SU-DHL-6 (cell line): ENCODE measurements around the gene ARL15.

Experiments used
- H2AFZ ChIP-seq: fragments of 200-600 bp; sonication (generic); 2 replicates; pipeline ENCODE4 v1.6.1; 2014; ENCODE audit warnings: low read depth, mild to moderate bottlenecking, moderate library complexity, mixed read lengths, antibody characterized with exemption, low read length; ENCODE audit not compliant: severe bottlenecking
- H3F3A ChIP-seq: fragments of 200-600 bp; shearing (Covaris generic); 2 replicates; pipeline ENCODE4 v1.6.0; 2016; ENCODE audit warnings: antibody characterized with exemption, mild to moderate bottlenecking; ENCODE audit not compliant: insufficient read depth
- H3K27ac ChIP-seq: fragments of 200-600 bp; sonication (generic); 2 replicates; pipeline ENCODE4 v1.5.1; 2016; ENCODE audit warnings: low read depth, mild to moderate bottlenecking, low read length, moderate library complexity, mixed read lengths
- H3K27me3 ChIP-seq: fragments of 200-600 bp; sonication (generic), shearing (Covaris generic); 2 replicates; pipeline ENCODE4 v1.6.0; 2014; ENCODE audit warnings: mild to moderate bottlenecking, low read length
- H3K36me3 ChIP-seq: fragments of 200-600 bp; sonication (generic); 2 replicates; pipeline ENCODE4 v1.6.1; 2014; ENCODE audit warnings: mild to moderate bottlenecking, low read length, mixed read lengths
- H3K4me2 ChIP-seq: fragments of 300-600, 200-600 bp; shearing (Covaris generic), sonication (generic); 2 replicates; pipeline ENCODE4 v1.6.0; 2014; ENCODE audit warnings: low read length, low read depth, mild to moderate bottlenecking; ENCODE audit not compliant: poor library complexity, severe bottlenecking
- H3K4me3 ChIP-seq: fragments of 200-600 bp; sonication (generic); 2 replicates; pipeline ENCODE4 v1.5.1; 2014; ENCODE audit warnings: antibody characterized with exemption, low read length, mild to moderate bottlenecking, mixed read lengths; ENCODE audit not compliant: insufficient read depth, poor library complexity, severe bottlenecking
- H3K79me2 ChIP-seq: fragments of 200-600 bp; sonication (generic); 2 replicates; pipeline ENCODE4 v1.6.1; 2014; ENCODE audit warnings: mild to moderate bottlenecking, low read length, moderate library complexity; ENCODE audit not compliant: insufficient read depth
- H3K9ac ChIP-seq: fragments of 200-600 bp; sonication (generic); 2 replicates; pipeline ENCODE4 v1.7.0; 2014; ENCODE audit warnings: mild to moderate bottlenecking, low read length
- H3K9me2 ChIP-seq: fragments of 200-600 bp; sonication (generic); replicated peaks from 2 replicates; pipeline ENCODE4 v1.6.1; 2014; ENCODE audit warnings: low read length; ENCODE audit not compliant: insufficient read depth
- H3K9me3 ChIP-seq: fragments of 200-600 bp; sonication (generic); 2 replicates; pipeline ENCODE4 v1.6.1; 2014; ENCODE audit warnings: low read length, mixed read lengths; ENCODE audit not compliant: insufficient read depth
- H4K20me1 ChIP-seq: fragments of 200-600 bp; sonication (generic); 2 replicates; pipeline ENCODE4 v1.6.1; 2014; ENCODE audit warnings: low read depth, mild to moderate bottlenecking, antibody characterized with exemption, low read length, moderate library complexity, mixed read lengths
- CTCF ChIP-seq: fragments of 200-600 bp; sonication (generic); IDR thresholded peaks from one replicate; pipeline ENCODE4 v1.5.1; 2017; ENCODE audit warnings: antibody characterized with exemption, mild to moderate bottlenecking, low read length, moderate library complexity; ENCODE audit not compliant: insufficient read depth, poor library complexity, severe bottlenecking
- EZH2phosphoT487 ChIP-seq: fragments of 200-600 bp; sonication (generic), shearing (Covaris generic); conservative IDR thresholded peaks from 2 replicates; pipeline ENCODE4 v1.6.1; 2018; ENCODE audit warnings: mild to moderate bottlenecking, antibody characterized with exemption, low read length, moderate library complexity, mixed read lengths

ARL15 gene

GRCh38 chr5:53923961-53924360 lies 386.4 kb downstream of the ARL15 start:
- Histone ChIP-seq H4K20me1 (no peaks in the 10 kb centered on the region), H3F3A (no peaks in the 10 kb centered on the region), H3K9me2 (no peaks in the 10 kb centered on the region), H3K9me3 (no peaks in the 10 kb centered on the region), H3K27me3 (no peaks in the 10 kb centered on the region), H3K4me2 (no peak overlapping the region), H3K36me3 (no peaks in the 10 kb centered on the region), H3K4me3 (no peak overlapping the region), H3K27ac (no peak overlapping the region), H3K79me2 (no peaks in the 10 kb centered on the region), H3K9ac (no peak overlapping the region), H2AFZ (no peak overlapping the region)
- TF ChIP-seq CTCF = no peak
- no peak for TF ChIP-seq EZH2phosphoT487

GRCh38 chr5:53922508-53923498 lies 387.6 kb downstream of the ARL15 start:
- TF ChIP-seq EZH2phosphoT487 = no peak
- TF ChIP-seq CTCF = no peak

GRCh38 chr5:53917826-53918225 lies 392.5 kb downstream of the ARL15 start:
- H3K4me2 ChIP-seq = no peak overlapping the region
- H3K4me3 ChIP-seq = no peak overlapping the region
- no peaks in the 10 kb centered on the region for H4K20me1 ChIP-seq
- H3K79me2 ChIP-seq = no peaks in the 10 kb centered on the region
- no peak overlapping the region for H3K9ac ChIP-seq
- TF ChIP-seq EZH2phosphoT487 = no peak
- TF ChIP-seq CTCF = no peak
- H3K27ac ChIP-seq = no peak overlapping the region
- no peaks in the 10 kb centered on the region for H3K9me3 ChIP-seq
- no peaks in the 10 kb centered on the region for H3F3A ChIP-seq
- no peak overlapping the region for H2AFZ ChIP-seq
- H3K27me3 ChIP-seq = no peaks in the 10 kb centered on the region
- H3K36me3 ChIP-seq = no peaks in the 10 kb centered on the region
- H3K9me2 ChIP-seq = no peaks in the 10 kb centered on the region

More at GRCh38 chr5:53922508-53923498, 387.6 kb downstream of the ARL15 start:
- Histone ChIP-seq H3K27me3 (no peaks in the 10 kb centered on the region), H2AFZ (no peak overlapping the region), H3K4me3 (no peak overlapping the region), H4K20me1 (no peaks in the 10 kb centered on the region), H3K9me2 (no peaks in the 10 kb centered on the region), H3K79me2 (no peaks in the 10 kb centered on the region), H3K4me2 (no peak overlapping the region), H3K36me3 (no peaks in the 10 kb centered on the region), H3K9ac (no peak overlapping the region), H3K9me3 (no peaks in the 10 kb centered on the region), H3K27ac (no peak overlapping the region), H3F3A (no peaks in the 10 kb centered on the region)
